Liver (tissue), 9 donors: ENCODE results near the gene CCDC69. TPM values are rescaled to one million over a fixed set of nuclear protein-coding genes. Genes with fewer than 3 reads are reported as not detected.
A peak's percentile ranks its signal among the peaks of the same experiment; 100 is the strongest.

Source experiments
- DNase-seq: peaks from one replicate; pipeline ENCODE4 v3.0.0-alpha.2; 2017; ENCODE audit warnings: low spot score
- H3K27ac ChIP-seq, 2 donors: one replicate each; pipeline ENCODE4 v1.7.0; 2013; ENCODE audit warnings: inconsistent platforms in 2 of 2, low read length in 2 of 2, control low read depth in 1 of 2, low read depth in 1 of 2, mild to moderate bottlenecking in 1 of 2
- H3K27me3 ChIP-seq, 4 donors: one replicate each; pipeline versions ENCODE4 v1.6.1 to v1.7.0; 2013; ENCODE audit warnings: low read length in 3 of 4, inconsistent platforms in 1 of 4, mild to moderate bottlenecking in 1 of 4, moderate library complexity in 1 of 4; ENCODE audit not compliant: control insufficient read depth in 4 of 4, insufficient read depth in 4 of 4
- H3K36me3 ChIP-seq, 4 donors: one replicate each; pipeline versions ENCODE4 v1.6.1 to v1.7.0; 2013; ENCODE audit warnings: low read length in 3 of 4, mild to moderate bottlenecking in 3 of 4, low read depth in 1 of 4, moderate library complexity in 1 of 4; ENCODE audit not compliant: control insufficient read depth in 4 of 4, insufficient read depth in 3 of 4
- H3K4me1 ChIP-seq, 4 donors: one replicate each; pipeline versions ENCODE4 v1.6.1 to v1.7.0; 2013; ENCODE audit warnings: low read length in 3 of 4, mild to moderate bottlenecking in 3 of 4, moderate library complexity in 1 of 4; ENCODE audit not compliant: control insufficient read depth in 4 of 4, insufficient read depth in 4 of 4
- H3K4me3 ChIP-seq, 3 donors: one replicate each; pipeline versions ENCODE4 v1.6.1 to v1.7.0; 2013; ENCODE audit warnings: low read length in 3 of 3, control low read depth in 1 of 3, low read depth in 1 of 3, mild to moderate bottlenecking in 1 of 3
- H3K9ac ChIP-seq, 2 donors: one replicate each; pipeline ENCODE4 v1.7.0; 2013; ENCODE audit warnings: low read length in 2 of 2, mild to moderate bottlenecking in 2 of 2, moderate library complexity in 2 of 2, control low read depth in 1 of 2, low read depth in 1 of 2
- H3K9me3 ChIP-seq, 4 donors: one replicate each; pipeline versions ENCODE4 v1.6.1 to v1.7.0; 2013; ENCODE audit warnings: low read length in 3 of 4; ENCODE audit not compliant: control insufficient read depth in 4 of 4
- ATF3 ChIP-seq: IDR thresholded peaks from 2 replicates; pipeline ENCODE4 v1.6.1; 2016; ENCODE audit warnings: antibody characterized with exemption
- EGR1 ChIP-seq, 2 donors: IDR thresholded peaks; 2 replicates each; pipeline ENCODE4 v1.6.1; 2016 to 2018; ENCODE audit warnings: antibody characterized with exemption in 2 of 2, low read depth in 2 of 2
- GABPA ChIP-seq, 2 donors: IDR thresholded peaks in 1 of 2; conservative IDR thresholded peaks in 1 of 2; 2 replicates each; pipeline ENCODE4 v1.6.1; 2016; ENCODE audit warnings: antibody characterized with exemption in 2 of 2, mild to moderate bottlenecking in 1 of 2, moderate library complexity in 1 of 2
- HNF4A ChIP-seq, 2 donors: conservative IDR thresholded peaks; 2 replicates each; pipeline ENCODE4 v1.6.1; 2016; ENCODE audit warnings: antibody characterized with exemption in 2 of 2, mild to moderate bottlenecking in 2 of 2
- JUND ChIP-seq, 2 donors: IDR thresholded peaks; 2 replicates each; pipeline ENCODE4 v1.6.1; 2016; ENCODE audit warnings: antibody characterized with exemption in 2 of 2
- NR2F2 ChIP-seq: IDR thresholded peaks from 2 replicates; pipeline ENCODE4 v1.6.1; 2016; ENCODE audit warnings: antibody characterized with exemption
- YY1 ChIP-seq: IDR thresholded peaks from 2 replicates; pipeline ENCODE4 v1.6.1; 2016; ENCODE audit warnings: antibody characterized with exemption, mild to moderate bottlenecking
- WGBS: extraction: QIAGEN DNeasy Blood & Tissue Kit; methylation state at CpG from one replicate; pipeline ENCODE4 v1.1.7; 2013; 5-methylcytosine and 5-hydroxymethylcytosine counted together
- polyA plus RNA-seq, 2 donors: library from polyadenylated mRNA; stranded (reverse) in 1 of 2; unstranded in 1 of 2; fragments of 200-250 nt in 1 of 2; fragments of >200 nt in 1 of 2; fragmentation: Nextera tagmentation in 1 of 2; extraction: Ambion mirVana in 1 of 2; gene quantifications; one replicate each; pipeline versions ENCODE4 v1.2.1 to v1.2.3, GENCODE V29; 2013 to 2015
- total RNA-seq, 2 donors: library from RNA; depleted of rRNA; stranded (reverse); fragments of >200 nt; gene quantifications; one replicate each; pipeline ENCODE4 v1.2.3, GENCODE V29; 2014
- TF ChIP-seq, protein P1 (sequence below): IDR thresholded peaks from 2 replicates; pipeline ENCODE4 v1.6.1; 2016; ENCODE audit warnings: antibody characterized with exemption
- TF ChIP-seq, protein P2 (sequence below): IDR thresholded peaks from 2 replicates; pipeline ENCODE4 v1.6.1; 2016; ENCODE audit warnings: antibody characterized with exemption
- TF ChIP-seq, protein P3 (sequence below): IDR thresholded peaks from 2 replicates; pipeline ENCODE4 v1.6.1; 2016; ENCODE audit warnings: antibody characterized with exemption, mild to moderate bottlenecking
- donor health status: healthy.
- donor health status: healthy.
- donor health status: healthy.
- donor health status: healthy.
- donor health status: healthy.

The CCDC69 gene
- total and polyA plus RNA-seq, 4 donors, result 11.9 to 28.6 (median 18.0) TPM

- H3K4me1 ChIP-seq, result peaks cover 8 to 18% (median 13%) of the 10 kb centered on the region in 4 donors
- peaks cover 6 to 24% (median 10%) of the 10 kb centered on the region in 4 donors for H3K36me3 ChIP-seq
- no peak overlapping the region for H3K4me3 ChIP-seq
- no peaks in the 10 kb centered on the region for H3K9me3 ChIP-seq
- TF ChIP-seq ATF3, result no peak
- TF ChIP-seq NR2F2, result peak; percentile 27
- no peak for TF ChIP-seq GABPA (IDR thresholded peaks at IDR 0.05 in 1 of 2, conservative IDR thresholded peaks at IDR 0.05 in 1 of 2)
- peak; percentile 28 to 48 for TF ChIP-seq HNF4A (conservative IDR thresholded peaks at IDR 0.05)
- no peak overlapping the region for H3K27ac ChIP-seq
- H3K27me3 ChIP-seq, result no peaks in the 10 kb centered on the region
- H3K9ac ChIP-seq, result no peak overlapping the region
- no peak for DNase-seq
Observed at GRCh38 chr5:151146061-151146460, 77.8 kb downstream of the CCDC69 start.

DNA sequence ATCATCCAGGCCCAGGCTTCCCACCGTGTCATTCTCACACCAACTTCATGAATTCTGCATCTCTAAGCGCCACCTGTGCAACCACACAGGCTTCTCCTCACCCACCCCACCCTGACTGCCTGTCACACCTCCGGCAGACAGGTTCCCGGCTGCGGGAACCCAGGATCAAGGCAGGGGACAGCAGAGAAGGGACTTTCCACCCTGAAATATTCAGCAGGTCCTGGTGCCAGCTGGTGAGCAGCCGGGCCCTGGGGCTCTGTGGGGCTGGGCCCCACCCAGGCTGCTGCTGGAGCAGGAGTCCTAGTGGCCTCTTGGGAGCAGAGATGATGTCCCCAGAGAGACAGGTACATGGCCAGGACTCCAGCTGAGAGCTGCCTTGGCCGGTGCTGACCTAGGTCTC is 79.0 kb downstream of the CCDC69 start:
- Histone ChIP-seq H3K9me3 (no peaks in the 10 kb centered on the region), H3K9ac (no peak overlapping the region), H3K36me3 (peaks cover 6 to 27% (median 14%) of the 10 kb centered on the region in 4 donors), H3K4me1 (peaks cover 0 to 7% (median 3%) of the 10 kb centered on the region in 4 donors), H3K27ac (no peak overlapping the region), H3K4me3 (no peak overlapping the region), H3K27me3 (no peaks in the 10 kb centered on the region)
- 85% methylated on average over 7 of the region's 7 CpGs for WGBS
- DNase-seq, result no peak
- no peak for TF ChIP-seq JUND (IDR thresholded peaks at IDR 0.05)
- TF ChIP-seq, protein P1, sequence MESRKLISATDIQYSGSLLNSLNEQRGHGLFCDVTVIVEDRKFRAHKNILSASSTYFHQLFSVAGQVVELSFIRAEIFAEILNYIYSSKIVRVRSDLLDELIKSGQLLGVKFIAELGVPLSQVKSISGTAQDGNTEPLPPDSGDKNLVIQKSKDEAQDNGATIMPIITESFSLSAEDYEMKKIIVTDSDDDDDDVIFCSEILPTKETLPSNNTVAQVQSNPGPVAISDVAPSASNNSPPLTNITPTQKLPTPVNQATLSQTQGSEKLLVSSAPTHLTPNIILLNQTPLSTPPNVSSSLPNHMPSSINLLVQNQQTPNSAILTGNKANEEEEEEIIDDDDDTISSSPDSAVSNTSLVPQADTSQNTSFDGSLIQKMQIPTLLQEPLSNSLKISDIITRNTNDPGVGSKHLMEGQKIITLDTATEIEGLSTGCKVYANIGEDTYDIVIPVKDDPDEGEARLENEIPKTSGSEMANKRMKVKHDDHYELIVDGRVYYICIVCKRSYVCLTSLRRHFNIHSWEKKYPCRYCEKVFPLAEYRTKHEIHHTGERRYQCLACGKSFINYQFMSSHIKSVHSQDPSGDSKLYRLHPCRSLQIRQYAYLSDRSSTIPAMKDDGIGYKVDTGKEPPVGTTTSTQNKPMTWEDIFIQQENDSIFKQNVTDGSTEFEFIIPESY, result no peak
- TF ChIP-seq ATF3, result no peak
- TF ChIP-seq EGR1 (IDR thresholded peaks at IDR 0.05; ENCODE audit: low read depth in 2 of 2), result no peak
- TF ChIP-seq, protein P2, sequence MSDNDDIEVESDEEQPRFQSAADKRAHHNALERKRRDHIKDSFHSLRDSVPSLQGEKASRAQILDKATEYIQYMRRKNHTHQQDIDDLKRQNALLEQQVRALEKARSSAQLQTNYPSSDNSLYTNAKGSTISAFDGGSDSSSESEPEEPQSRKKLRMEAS, result no peak
- no peak for TF ChIP-seq NR2F2
- TF ChIP-seq, protein P3, sequence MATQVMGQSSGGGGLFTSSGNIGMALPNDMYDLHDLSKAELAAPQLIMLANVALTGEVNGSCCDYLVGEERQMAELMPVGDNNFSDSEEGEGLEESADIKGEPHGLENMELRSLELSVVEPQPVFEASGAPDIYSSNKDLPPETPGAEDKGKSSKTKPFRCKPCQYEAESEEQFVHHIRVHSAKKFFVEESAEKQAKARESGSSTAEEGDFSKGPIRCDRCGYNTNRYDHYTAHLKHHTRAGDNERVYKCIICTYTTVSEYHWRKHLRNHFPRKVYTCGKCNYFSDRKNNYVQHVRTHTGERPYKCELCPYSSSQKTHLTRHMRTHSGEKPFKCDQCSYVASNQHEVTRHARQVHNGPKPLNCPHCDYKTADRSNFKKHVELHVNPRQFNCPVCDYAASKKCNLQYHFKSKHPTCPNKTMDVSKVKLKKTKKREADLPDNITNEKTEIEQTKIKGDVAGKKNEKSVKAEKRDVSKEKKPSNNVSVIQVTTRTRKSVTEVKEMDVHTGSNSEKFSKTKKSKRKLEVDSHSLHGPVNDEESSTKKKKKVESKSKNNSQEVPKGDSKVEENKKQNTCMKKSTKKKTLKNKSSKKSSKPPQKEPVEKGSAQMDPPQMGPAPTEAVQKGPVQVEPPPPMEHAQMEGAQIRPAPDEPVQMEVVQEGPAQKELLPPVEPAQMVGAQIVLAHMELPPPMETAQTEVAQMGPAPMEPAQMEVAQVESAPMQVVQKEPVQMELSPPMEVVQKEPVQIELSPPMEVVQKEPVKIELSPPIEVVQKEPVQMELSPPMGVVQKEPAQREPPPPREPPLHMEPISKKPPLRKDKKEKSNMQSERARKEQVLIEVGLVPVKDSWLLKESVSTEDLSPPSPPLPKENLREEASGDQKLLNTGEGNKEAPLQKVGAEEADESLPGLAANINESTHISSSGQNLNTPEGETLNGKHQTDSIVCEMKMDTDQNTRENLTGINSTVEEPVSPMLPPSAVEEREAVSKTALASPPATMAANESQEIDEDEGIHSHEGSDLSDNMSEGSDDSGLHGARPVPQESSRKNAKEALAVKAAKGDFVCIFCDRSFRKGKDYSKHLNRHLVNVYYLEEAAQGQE, result no peak
- no peak for TF ChIP-seq GABPA (IDR thresholded peaks at IDR 0.05 in 1 of 2, conservative IDR thresholded peaks at IDR 0.05 in 1 of 2)

DNA sequence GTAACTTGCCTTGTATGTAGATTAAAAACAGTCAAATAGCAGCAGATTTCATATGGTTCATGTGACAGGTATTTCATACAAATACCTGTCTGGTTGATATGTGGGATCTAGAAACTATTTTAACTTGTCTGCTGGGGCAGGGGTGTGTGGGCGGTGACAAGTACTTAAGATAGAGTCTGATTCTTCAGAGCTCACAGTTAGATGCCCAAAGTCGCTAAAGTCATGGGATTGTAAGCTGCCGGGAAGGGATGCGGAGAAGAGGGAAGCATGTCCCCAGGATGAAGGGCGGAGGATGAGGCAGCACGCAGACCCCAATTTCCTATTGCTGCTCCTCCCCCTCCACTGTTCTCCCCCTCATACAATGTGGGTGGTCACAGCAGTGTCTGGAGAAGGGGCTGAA is 79.6 kb downstream of the CCDC69 start:
- H3K27me3 ChIP-seq, result no peaks in the 10 kb centered on the region
- H3K27ac ChIP-seq, result no peak overlapping the region
- DNase-seq, result no peak
- no peak overlapping the region for H3K9ac ChIP-seq
- 76% methylated on average over 6 of the region's 6 CpGs for WGBS
- peaks cover 0 to 7% (median 3%) of the 10 kb centered on the region in 4 donors for H3K4me1 ChIP-seq
- H3K36me3 ChIP-seq, result peaks cover 8 to 33% (median 17%) of the 10 kb centered on the region in 4 donors
- H3K4me3 ChIP-seq, result no peak overlapping the region
- H3K9me3 ChIP-seq, result no peaks in the 10 kb centered on the region
- no peak for TF ChIP-seq YY1
